HG03135 (cell line): Measurements from ENCODE around the gene BTBD9.

ENCODE experiments used
- ATAC-seq: cut with Tn5 transposase; IDR thresholded peaks from one replicate; pipeline ENCODE4 v1.9.1; 2021; ENCODE audit warnings: mild to moderate bottlenecking, moderate library complexity; ENCODE audit not compliant: unreplicated experiment

BTBD9 gene

GRCh38 chr6:38310061-38310460 is 329.7 kb downstream of the BTBD9 start:
- no peak for ATAC-seq

- peak; percentile 78 for ATAC-seq
Observed at GRCh38 chr6:38307740-38308139, 332.0 kb downstream of the BTBD9 start.

- ATAC-seq, result no peak
Observed at GRCh38 chr6:38306931-38307330, 332.8 kb downstream of the BTBD9 start.

GRCh38 chr6:38305995-38306681 is 333.6 kb downstream of the BTBD9 start:
- ATAC-seq, result no peak

- no peak for ATAC-seq
Observed at GRCh38 chr6:38302838-38303237, 336.9 kb downstream of the BTBD9 start.

GRCh38 chr6:38302081-38302480 is 337.6 kb downstream of the BTBD9 start:
- no peak for ATAC-seq

GRCh38 chr6:38290133-38290799 is 349.5 kb downstream of the BTBD9 start:
- no peak for ATAC-seq

- no peak for ATAC-seq
Observed at GRCh38 chr6:38287487-38287886, 352.2 kb downstream of the BTBD9 start.

GRCh38 chr6:38284802-38285394 is 354.8 kb downstream of the BTBD9 start:
- ATAC-seq, result no peak

GRCh38 chr6:38283734-38284362 is 355.9 kb downstream of the BTBD9 start:
- ATAC-seq, result no peak

GRCh38 chr6:38282911-38283310 is 356.8 kb downstream of the BTBD9 start:
- no peak for ATAC-seq

- ATAC-seq, result no peak
Observed at GRCh38 chr6:38281126-38281525, 358.6 kb downstream of the BTBD9 start.

GRCh38 chr6:38279963-38280588 is 359.7 kb downstream of the BTBD9 start:
- ATAC-seq, result no peak

- no peak for ATAC-seq
Observed at GRCh38 chr6:38279423-38279822, 360.3 kb downstream of the BTBD9 start.

- ATAC-seq, result no peak
Observed at GRCh38 chr6:38273325-38273724, 366.4 kb downstream of the BTBD9 start.

- ATAC-seq, result no peak
Observed at GRCh38 chr6:38272222-38272621, 367.5 kb downstream of the BTBD9 start.

- ATAC-seq, result no peak
Observed at GRCh38 chr6:38271081-38271480, 368.6 kb downstream of the BTBD9 start.

GRCh38 chr6:38270367-38270766 is 369.4 kb downstream of the BTBD9 start:
- ATAC-seq, result no peak

- no peak for ATAC-seq
Observed at GRCh38 chr6:38269461-38270172, 370.1 kb downstream of the BTBD9 start.

- ATAC-seq, result no peak
Observed at GRCh38 chr6:38268342-38268741, 371.4 kb downstream of the BTBD9 start.

- no peak for ATAC-seq
Observed at GRCh38 chr6:38266921-38267354, 372.8 kb downstream of the BTBD9 start.
